ENCODE data around the gene ARHGEF28.
A peak's percentile ranks its signal among the peaks of the same experiment; 100 is the strongest.

Gene ARHGEF28

DNA sequence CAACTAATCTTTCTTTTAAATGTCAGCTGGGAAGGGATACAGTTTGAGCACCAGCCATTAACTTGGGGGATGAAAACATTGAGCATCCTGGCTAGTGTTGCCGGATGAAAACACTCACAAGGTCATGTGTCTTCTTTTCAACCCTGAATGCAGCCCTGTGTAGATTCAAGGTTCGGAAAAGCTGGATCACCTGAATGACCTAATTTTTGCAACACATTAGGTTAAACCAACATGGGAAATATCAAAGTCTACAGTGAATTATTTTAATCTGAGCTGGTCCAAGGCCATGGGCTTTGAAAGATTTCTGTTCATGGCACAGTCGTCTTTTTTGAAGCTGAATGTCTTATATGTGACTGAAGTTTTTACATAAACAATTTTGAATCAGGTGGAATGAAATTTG is 281.2 kb downstream of the ARHGEF28 start:
- no peak for DNase-seq

- no peak for DNase-seq
Observed at GRCh38 chr5:73908395-73908794, 282.4 kb downstream of the ARHGEF28 start.

DNA sequence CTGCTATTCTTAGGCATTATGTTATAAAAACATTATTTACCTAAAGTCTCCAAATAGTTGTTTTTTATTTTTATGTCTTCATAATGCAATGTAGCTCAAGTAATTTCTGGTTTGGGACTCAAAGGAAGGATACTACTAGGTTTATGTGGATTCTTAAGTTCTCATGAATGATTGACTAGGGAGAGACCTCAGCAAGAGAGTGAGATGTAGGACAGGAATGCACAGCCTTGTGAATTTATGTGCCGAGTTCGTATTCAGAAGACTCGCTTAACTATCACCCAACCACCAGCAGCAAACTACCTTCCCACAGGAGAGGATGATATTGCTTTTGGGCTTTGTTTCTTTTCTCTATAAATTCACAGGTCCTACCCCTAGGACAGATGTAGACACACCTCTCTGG is 282.9 kb downstream of the ARHGEF28 start:
- DNase-seq: no peak

DNA sequence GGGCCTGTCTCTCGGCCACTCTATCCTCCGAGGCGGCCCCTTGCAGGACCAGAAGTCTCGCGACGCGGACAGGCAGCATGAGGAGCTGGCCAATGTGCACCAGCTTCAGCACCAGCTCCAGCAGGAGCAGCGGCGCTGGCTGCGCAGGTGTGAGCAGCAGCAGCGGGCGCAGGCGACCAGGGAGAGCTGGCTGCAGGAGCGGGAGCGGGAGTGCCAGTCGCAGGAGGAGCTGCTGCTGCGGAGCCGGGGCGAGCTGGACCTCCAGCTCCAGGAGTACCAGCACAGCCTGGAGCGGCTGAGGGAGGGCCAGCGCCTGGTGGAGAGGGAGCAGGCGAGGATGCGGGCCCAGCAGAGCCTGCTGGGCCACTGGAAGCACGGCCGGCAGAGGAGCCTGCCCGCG is 283.5 kb downstream of the ARHGEF28 start:
- no peak for DNase-seq

- DNase-seq: no peak
Observed at GRCh38 chr5:73911761-73912393, 285.9 kb downstream of the ARHGEF28 start.

DNA sequence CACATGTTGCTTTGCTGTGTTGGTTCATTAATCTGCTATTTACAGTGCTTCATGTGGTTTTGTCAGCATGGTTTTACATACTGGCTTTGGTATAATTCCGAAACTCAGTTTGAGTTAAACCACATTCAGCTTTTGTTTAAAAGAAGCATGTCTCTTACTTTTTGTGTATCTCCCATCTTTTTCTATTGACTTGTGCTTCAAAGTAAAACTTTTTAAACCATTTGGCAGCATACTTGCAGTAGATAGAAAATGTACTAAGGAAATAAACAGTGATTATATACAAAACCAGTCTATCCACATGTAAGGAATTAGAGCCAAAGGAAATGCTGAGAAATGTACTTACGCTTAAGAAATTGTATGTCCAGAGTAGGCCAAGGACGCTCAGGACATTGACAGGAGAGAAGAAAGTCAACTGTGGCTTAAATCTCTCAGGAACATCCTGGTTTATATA is 286.9 kb downstream of the ARHGEF28 start:
- DNase-seq: no peak

DNA sequence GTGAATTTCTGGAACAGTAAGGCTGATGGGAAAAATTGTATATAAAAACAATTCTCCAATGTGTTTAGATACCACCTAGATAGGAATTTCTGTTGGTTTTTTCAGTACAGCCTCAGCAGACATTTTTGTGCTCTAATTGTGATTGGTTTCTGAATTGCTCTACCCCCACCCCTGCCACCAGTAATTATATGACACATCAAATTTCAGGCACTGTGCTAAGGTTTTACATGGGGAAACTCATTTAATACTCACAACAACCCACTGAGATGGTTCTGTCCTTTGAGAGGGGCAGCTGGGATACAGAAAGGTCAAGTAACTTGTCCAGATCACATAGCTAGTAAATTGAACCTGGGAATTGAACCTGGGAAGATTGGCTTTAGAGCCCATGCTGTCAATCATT is 288.0 kb downstream of the ARHGEF28 start:
- DNase-seq: no peak

DNA sequence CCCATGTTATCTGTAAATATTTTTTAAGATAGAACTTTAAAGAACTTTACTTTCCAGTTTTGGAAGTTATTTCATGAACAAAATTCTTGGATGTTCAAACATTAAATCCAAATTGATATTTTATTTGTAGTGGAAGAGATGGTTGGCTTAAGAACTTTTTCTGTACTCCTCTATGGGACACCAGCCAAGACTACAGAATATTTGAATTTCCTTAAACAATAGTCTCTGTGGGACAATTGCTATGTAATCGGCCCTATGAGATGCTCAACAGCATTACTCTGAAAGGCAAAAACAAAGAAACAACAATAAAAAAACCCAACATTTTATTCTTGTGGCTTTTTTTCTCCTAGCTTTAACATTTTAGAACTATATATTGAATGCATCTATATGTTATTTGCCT is 289.3 kb downstream of the ARHGEF28 start:
- DNase-seq: no peak

GRCh38 chr5:73917433-73917832 is 291.4 kb downstream of the ARHGEF28 start:
- DNase-seq: no peak

DNA sequence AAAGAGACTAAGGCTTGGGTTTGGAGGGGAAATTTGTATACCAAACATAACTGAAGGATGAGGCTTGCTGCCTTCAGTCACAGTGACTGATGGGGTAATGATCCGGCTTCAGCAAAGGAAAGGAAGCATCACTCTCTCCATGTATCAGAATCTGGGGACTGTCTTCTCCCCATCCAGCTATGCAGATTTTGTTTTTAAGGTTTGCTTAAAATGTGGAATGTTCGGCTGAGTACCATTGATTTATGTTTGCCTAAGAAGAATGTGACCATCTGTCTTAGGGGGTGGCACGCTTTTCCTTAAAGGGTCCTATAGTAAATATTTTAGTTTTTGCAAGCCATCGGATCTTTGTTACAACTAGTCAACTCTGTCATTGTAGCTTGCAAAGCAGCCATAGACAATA is 291.9 kb downstream of the ARHGEF28 start:
- no peak for DNase-seq

GRCh38 chr5:73918791-73919221 is 292.8 kb downstream of the ARHGEF28 start:
- peak; percentile 29 for DNase-seq

DNA sequence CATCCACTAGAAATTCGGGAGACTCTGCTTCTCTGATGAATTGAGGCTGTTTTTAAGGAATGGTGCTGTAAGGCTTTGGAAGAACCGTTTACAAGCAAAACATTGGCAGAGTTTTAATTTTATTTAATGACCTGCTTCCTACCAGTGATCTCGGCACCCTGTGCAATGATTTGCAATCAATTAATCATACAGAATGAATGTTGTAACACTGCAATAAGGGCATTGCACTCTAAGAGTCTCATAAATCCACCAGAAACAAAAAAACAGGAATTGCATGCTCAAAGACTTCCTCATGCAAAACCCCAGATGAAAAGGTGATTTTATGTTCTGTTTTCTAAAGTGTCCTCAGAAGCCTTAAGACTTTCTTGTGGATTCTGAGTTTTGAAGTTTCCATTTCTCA is 295.7 kb downstream of the ARHGEF28 start:
- DNase-seq: no peak

DNA sequence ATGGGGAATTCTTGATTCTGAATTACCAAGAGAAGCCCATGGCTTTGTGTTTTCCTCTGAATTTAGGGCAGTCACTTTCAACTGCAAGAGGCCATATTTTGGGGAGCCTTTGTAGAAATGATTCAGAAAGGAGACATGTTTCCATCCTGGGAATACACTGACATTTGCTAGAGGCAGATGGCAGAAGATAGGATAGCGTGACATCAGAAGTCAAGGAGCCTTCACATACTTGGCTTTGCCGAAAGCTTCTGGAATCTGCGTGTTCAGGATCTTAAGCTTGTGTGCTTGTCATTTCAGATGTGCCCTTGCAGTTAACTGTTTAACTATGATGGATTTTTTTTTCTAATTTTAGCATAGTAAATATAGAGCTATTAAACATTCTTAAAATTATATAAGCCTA is 296.2 kb downstream of the ARHGEF28 start:
- DNase-seq: no peak

DNA sequence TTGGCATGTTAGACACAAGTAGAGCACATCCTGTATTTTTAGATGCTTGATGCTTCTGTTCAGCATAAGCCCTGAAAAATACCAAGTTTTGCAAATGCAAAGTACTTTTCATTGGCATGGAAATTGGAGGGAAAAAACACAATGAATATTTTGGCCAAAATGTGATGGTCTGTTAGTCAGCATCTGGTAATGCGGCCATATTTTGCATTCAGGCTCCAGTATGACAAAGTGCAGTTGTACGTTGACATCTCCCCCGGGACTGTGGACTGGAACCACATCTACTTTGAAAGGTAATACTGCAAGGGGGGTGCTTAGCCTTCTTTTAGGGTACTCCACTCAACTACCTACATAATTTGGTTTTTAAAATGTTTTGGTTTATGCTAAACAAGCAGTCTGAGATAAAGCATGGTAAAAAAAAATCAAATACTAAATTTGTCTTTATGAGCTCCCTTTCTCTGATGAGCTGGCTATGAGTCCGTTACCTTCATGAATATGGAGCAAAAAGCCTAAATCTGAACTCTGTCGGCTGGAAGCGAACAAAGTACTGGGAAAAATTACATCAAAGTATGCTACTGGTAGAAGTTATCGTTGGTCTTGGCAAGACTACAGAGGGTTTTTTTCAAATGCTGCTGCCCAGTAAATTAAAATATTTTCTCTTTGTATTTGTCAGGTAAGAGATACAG is 297.0 kb downstream of the ARHGEF28 start:
- DNase-seq: no peak

DNA sequence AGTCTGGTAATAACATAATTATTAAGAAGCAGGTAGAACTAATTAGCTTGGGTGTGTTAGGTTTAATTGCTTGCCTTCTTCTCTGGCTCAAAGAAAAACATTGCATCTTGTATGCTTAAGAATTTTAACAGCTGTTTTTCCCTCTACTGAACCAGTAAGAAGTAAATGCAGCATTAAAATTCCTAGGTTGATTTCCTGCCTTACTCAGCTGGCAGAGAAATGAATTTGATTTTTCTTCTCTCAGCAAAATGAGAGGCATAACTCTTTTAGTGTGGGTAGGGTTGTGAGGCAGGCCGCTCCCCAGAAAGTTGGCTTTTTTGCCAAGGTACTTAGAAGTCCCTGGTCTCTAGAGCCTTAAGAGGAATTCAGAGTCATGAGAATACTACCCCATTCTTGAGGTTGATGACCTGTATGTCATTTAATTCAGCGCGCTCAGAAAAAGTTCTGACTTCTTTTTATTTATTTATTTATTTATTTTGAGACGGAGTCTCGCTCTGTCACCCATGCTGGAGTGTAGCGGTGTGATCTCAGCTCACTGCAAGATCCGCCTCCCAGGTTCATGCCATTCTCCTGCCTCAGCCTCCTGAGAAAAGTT is 302.6 kb downstream of the ARHGEF28 start:
- no peak for DNase-seq

- no peak for DNase-seq
Observed at GRCh38 chr5:73935719-73936118, 309.7 kb downstream of the ARHGEF28 start.

- no peak for DNase-seq
Observed at GRCh38 chr5:73938280-73938937, 312.4 kb downstream of the ARHGEF28 start.

DNA sequence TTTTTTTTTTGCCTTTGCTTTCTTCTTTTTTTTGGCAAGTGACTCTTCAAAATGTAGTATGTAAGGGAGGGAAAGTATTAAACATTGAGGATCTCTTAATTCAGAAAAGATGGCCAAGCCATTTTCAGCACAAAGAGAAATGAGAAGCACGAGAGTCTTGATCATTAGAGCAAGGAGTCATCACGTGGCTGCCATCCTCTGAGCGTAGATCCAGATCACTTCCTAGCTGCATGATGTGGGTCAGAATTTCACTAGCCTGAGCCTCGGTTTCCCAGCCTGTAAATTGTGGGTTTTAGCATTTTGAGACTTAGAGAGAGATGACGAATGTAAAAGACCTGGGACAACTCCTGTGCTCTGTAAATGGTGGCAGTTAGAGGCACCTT is 312.9 kb downstream of the ARHGEF28 start:
- DNase-seq: no peak

DNA sequence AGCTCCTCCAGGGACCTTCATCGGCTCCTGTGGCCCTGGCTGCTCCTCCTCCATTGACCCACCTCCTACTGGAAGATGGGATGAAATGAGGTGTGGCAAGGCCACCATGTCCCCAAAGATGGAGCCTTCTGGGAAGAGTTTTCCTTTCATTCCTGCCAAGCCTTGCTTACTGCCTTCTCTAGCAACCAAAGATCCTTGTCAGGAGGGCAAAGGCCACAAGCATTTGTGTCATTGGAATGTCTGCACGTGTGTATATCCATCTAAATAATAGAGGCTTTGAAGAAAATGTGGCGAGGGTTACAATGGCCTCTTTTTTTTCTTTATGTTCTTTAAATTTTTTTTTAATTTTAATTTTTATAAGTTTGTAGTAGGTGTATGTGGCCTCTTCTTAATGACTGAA is 313.6 kb downstream of the ARHGEF28 start:
- DNase-seq: no peak

DNA sequence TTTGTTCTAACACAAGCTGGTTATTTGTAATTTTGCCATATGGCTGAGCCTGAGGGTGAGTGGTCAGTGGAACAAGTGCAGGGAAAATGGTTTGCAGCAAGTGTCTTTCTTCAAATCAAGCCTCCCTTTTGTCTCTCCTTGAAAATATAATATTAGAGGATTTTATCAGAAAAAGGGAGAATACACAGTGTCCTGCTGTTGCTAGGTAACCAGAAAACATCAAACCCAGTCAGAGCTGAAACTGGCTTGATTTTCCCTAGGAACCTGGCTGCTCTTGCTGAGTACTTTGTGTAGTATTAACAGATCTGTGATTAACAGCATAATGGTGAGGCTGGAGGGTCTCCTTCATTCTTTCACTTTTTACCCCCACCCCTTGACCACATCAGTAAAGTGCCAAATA is 314.0 kb downstream of the ARHGEF28 start:
- DNase-seq: no peak

DNA sequence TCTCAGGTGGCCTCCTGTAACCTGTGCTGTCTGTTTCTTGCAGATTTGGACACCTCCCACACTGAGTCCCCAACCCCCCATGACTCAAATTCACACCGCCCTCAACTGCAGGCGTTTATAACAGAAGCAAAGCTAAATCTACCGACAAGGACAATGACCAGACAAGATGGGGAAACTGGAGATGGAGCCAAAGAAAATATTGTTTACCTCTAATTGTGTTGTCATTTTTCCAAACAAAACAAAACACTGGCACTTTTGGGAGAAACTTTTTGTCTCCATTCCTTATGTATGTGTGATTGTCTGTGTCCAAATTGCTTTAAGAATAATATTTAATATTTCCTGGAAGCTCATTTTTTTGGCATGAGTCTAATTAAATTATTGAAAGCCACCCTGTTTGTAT is 314.8 kb downstream of the ARHGEF28 start:
- no peak for DNase-seq

- DNase-seq: no peak
Observed at GRCh38 chr5:73942783-73943182, 316.8 kb downstream of the ARHGEF28 start.

DNA sequence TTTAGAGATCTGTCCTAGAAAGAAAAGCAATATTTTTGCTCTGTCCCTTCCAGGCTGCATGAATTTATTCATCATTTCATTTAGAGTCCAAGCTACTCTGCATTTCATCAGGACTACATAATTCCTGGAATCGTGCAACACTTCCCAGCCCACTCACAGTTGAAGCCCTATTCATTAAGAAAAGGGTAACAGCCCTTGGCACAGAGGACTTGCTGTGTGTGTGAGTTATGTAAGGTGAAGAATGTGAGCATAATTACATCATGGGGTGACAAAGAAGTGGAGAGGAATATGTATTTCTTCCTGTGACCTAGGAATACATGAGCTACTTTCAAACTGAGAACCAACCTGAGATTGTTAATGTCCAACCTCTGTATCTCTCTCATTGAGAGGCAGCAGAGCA is 317.4 kb downstream of the ARHGEF28 start:
- no peak for DNase-seq

DNA sequence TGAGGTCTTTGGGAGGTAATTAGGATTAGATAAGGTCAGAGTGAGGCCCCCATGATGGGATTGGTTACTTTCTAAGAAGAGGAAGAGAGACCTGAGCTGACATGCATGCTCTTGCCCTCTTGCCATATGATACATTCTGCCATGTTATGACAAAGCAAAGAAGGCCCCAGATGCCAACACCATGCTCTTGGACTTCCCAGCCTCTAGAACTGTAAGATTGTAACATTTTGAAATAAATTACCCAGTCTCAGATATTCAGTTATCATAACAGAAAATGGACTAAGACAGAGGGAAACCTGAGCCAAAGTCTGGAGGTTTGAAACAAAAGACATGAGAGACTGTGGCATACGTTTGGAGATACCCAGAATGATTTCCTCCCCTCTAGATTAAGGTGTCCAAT is 318.6 kb downstream of the ARHGEF28 start:
- no peak for DNase-seq
